SHP77 treated with DMSO at 0.1 percent for 48 hours (cell line): Measurements from ENCODE around the gene MRPL2.
A peak's percentile ranks its signal among the peaks of the same experiment; 100 is the strongest.

Experiments
- DNase-seq: peaks from one replicate; lab custom pipeline; 2025; lab: John Stamatoyannopoulos, UW

Gene MRPL2

GRCh38 chr6:43059168-43060033 lies at the start of gene MRPL2, which contains the start of gene KLC4:
TSS of gene MRPL2 (minus strand) at chr6:43059434. CDS start at chr6:43059381, 53 bp downstream.
TSS of gene KLC4 (plus strand) at chr6:43059631. CDS start at chr6:43061336, 1,705 bp downstream.
- peak; percentile 96 for DNase-seq

- DNase-seq, result no peak
These were observed 48.3 kb upstream of the MRPL2 start for GRCh38 chr6:43107344-43108062.

GRCh38 chr6:43105538-43106222 lies 46.4 kb upstream of the MRPL2 start:
- DNase-seq, result no peak

- no peak for DNase-seq
These were observed 44.1 kb upstream of the MRPL2 start for GRCh38 chr6:43103253-43103876.

- DNase-seq, result no peak
These were observed 42.3 kb upstream of the MRPL2 start for GRCh38 chr6:43101497-43101896.

- no peak for DNase-seq
These were observed 38.3 kb upstream of the MRPL2 start for GRCh38 chr6:43097502-43097901.

- DNase-seq, result no peak
These were observed 37.9 kb upstream of the MRPL2 start for GRCh38 chr6:43097098-43097489.

GRCh38 chr6:43096451-43097097 lies 37.3 kb upstream of the MRPL2 start:
- no peak for DNase-seq

GRCh38 chr6:43095939-43096338 lies 36.7 kb upstream of the MRPL2 start:
- DNase-seq, result no peak

GRCh38 chr6:43093436-43094289 lies 34.4 kb upstream of the MRPL2 start:
- DNase-seq, result no peak

GRCh38 chr6:43092635-43093034 lies 33.4 kb upstream of the MRPL2 start:
- no peak for DNase-seq

- DNase-seq, result no peak
These were observed 32.3 kb upstream of the MRPL2 start for GRCh38 chr6:43091436-43091991.

- DNase-seq, result no peak
These were observed 31.8 kb upstream of the MRPL2 start for GRCh38 chr6:43091020-43091419.

- DNase-seq, result no peak
These were observed 31.3 kb upstream of the MRPL2 start for GRCh38 chr6:43090559-43090956.

GRCh38 chr6:43089874-43090558 lies 30.8 kb upstream of the MRPL2 start:
- DNase-seq, result no peak

- no peak for DNase-seq
These were observed 30.2 kb upstream of the MRPL2 start for GRCh38 chr6:43089467-43089866.

GRCh38 chr6:43088654-43089056 lies 29.4 kb upstream of the MRPL2 start:
- DNase-seq, result no peak

GRCh38 chr6:43086022-43086658 lies 26.9 kb upstream of the MRPL2 start:
- DNase-seq, result no peak
